Measurements from ENCODE around the gene ZNF684. TPM values are rescaled to one million over a fixed set of nuclear protein-coding genes. Genes with fewer than 3 reads are reported as not detected.

ZNF684 gene
- total and polyA plus RNA-seq, 2 of the 8 experiments (the other 6 are each of a cell fraction or from before 2014, with no cell fraction given) = 2.4 to 9.3 TPM

DNA sequence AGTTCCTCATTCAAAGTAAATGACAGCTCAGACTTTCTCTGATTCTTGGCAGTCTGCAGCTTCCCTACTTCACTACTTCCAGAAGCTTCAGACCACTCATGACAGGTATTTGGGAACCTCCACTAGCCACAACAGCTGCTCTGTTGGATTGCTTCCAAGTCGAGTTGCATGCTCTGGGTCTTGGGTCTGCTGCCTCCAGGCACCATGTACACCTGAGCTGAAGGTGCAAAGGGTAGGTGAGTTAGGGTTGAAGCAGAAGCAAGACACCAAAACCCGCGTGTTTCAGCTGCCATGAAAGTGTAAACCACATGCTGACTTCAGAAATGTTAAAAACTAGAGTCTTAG, 62.7 kb downstream of the ZNF684 start (continued):
- no peak for TF ChIP-seq CHD7 (IDR thresholded peaks at IDR 0.05; ENCODE audit: insufficient replicate concordance, low read length)
- no peak for TF ChIP-seq POLR2AphosphoS5 (IDR thresholded peaks at IDR 0.05; ENCODE audit: low read depth, low read length)
- TF ChIP-seq PHF8 (conservative IDR thresholded peaks at IDR 0.05; ENCODE audit: low read depth, low read length) = no peak
- TF ChIP-seq CREB1 (IDR thresholded peaks at IDR 0.05) = no peak
- TF ChIP-seq, protein P1, sequence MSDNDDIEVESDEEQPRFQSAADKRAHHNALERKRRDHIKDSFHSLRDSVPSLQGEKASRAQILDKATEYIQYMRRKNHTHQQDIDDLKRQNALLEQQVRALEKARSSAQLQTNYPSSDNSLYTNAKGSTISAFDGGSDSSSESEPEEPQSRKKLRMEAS (IDR thresholded peaks at IDR 0.05) = no peak
- TF ChIP-seq TEAD4 (IDR thresholded peaks at IDR 0.05; ENCODE audit: low read depth, low read length) = no peak
- no peak for TF ChIP-seq KDM5A (IDR thresholded peaks at IDR 0.05; ENCODE audit: low read length)
- TF ChIP-seq, protein P2, sequence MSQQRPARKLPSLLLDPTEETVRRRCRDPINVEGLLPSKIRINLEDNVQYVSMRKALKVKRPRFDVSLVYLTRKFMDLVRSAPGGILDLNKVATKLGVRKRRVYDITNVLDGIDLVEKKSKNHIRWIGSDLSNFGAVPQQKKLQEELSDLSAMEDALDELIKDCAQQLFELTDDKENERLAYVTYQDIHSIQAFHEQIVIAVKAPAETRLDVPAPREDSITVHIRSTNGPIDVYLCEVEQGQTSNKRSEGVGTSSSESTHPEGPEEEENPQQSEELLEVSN (IDR thresholded peaks at IDR 0.05) = no peak
- TF ChIP-seq SP4 (IDR thresholded peaks at IDR 0.05; ENCODE audit: low read length) = no peak
- no peak for TF ChIP-seq CEBPB (IDR thresholded peaks at IDR 0.05; ENCODE audit: low read depth, low read length)
- TF ChIP-seq ASH2L (IDR thresholded peaks at IDR 0.05; ENCODE audit: low read length) = no peak
- no peak for TF ChIP-seq BCL11A (IDR thresholded peaks at IDR 0.05; ENCODE audit: low read depth in 2 of 2, low read length in 2 of 2)
- no peak for TF ChIP-seq JUND (IDR thresholded peaks at IDR 0.05; ENCODE audit: low read length)

Measured in H1 (cell line).